Activated CD4-positive, alpha-beta T cell treated with anti-CD3 and anti-CD28 coated beads, Interleukin-10, Interleukin-2, amounts not matched to agents 100 ng/mL and 50 ng/mL, durations not matched to agents 16 hours and 8 hours (primary cell): ENCODE data around the gene PROZ.

Source experiments
- DNase-seq: peaks from one replicate; pipeline ENCODE4 v3.0.0-alpha.2; 2020

Gene PROZ

GRCh38 chr13:113120300-113121182 is 37.9 kb upstream of the PROZ start:
- no peak for DNase-seq

- DNase-seq = no peak
These were observed 37.1 kb upstream of the PROZ start for GRCh38 chr13:113121183-113121927.

DNA sequence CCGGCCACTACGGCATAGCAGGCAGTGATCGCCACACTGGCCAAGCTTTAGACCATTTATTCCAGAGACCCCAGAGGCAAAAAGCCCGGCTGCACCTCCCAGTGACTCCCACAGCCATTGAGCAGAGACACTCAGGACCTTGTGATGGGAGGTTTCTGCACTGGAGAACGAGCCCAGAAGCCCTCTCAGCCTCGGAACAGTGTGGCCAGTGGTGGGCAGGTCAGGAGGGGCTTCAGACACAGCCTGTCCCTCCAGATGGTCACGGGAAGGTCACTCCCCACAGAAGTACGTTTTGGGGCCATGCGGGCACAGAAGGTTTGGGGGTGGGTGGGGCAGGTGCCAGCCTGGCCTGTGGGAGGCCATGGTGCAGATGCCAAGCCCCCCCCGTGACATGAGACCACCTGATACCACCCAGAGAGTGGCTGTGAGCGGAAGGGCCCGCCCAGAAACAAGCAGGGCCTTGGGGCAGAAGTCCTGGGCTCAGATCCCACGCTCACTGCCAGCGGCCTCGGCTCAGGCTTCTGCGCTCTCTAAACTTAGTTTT is 36.4 kb upstream of the PROZ start:
- no peak for DNase-seq

GRCh38 chr13:113122550-113123225 is 35.8 kb upstream of the PROZ start, which contains the start of gene F10:
Gene F10, plus strand, starts transcription at chr13:113122799. Its CDS starts 57 bp downstream, at chr13:113122856.
- DNase-seq = no peak

GRCh38 chr13:113123226-113124201 is 34.9 kb upstream of the PROZ start:
- no peak for DNase-seq

DNA sequence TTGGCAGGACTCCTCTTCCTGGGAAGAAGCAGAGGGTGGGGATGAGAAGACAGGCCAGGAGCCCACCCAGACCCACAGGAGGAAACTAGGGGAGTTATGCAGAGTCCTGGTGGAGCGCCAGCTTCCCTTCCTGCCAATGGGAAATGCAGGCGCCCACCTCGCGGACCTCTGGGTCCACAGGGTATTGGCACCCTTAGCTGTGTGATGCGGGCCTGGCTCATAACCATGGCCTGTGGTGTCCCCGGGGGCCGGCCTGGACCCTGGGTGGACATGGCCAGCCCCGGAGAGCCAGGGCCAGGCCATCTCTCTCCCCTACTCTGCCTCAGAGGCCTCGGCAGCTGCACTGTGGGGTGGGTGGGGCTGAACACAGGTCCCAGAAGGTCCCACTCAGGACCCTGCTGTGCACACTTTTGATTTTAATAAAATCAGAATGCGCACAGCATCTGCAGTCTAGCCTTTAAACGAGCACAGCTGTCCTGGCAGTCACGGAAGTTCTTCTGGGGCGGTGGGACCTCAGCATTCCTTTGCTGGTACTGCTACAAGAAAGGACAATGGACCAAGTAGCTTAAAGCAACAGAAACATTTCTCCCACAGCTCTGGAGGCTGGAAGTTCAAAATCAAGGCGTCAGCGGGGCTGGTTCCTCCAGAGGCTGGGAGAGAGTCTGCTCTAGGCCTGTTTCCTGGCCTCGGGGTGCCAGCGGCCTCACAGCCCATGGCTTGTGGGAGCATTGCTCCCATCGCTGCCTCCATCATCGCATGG is 34.1 kb upstream of the PROZ start:
- no peak for DNase-seq

- DNase-seq = no peak
These were observed 32.8 kb upstream of the PROZ start for GRCh38 chr13:113125506-113126264.

- DNase-seq = no peak
These were observed 31.9 kb upstream of the PROZ start for GRCh38 chr13:113126265-113127150.

DNA sequence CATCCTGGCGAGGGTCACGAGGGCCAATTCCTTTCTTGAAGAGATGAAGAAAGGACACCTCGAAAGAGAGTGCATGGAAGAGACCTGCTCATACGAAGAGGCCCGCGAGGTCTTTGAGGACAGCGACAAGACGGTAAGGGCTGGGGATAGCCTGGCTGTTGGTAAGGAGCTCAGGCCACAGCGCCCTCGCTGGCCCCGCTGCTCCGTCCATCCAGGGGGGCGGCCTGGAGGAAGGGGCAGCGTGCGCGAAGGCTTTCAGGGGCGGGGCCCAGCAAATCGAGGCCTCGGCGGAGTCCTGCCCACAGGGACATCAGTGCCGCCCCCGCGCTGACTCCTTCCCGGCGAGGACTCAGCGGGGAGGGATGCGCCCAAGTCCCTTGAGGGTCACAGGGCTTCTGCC is 29.0 kb upstream of the PROZ start:
- DNase-seq = no peak

GRCh38 chr13:113129921-113130750 is 28.3 kb upstream of the PROZ start:
- peak; percentile 49 for DNase-seq

- no peak for DNase-seq
These were observed 23.1 kb upstream of the PROZ start for GRCh38 chr13:113135281-113135760.

DNA sequence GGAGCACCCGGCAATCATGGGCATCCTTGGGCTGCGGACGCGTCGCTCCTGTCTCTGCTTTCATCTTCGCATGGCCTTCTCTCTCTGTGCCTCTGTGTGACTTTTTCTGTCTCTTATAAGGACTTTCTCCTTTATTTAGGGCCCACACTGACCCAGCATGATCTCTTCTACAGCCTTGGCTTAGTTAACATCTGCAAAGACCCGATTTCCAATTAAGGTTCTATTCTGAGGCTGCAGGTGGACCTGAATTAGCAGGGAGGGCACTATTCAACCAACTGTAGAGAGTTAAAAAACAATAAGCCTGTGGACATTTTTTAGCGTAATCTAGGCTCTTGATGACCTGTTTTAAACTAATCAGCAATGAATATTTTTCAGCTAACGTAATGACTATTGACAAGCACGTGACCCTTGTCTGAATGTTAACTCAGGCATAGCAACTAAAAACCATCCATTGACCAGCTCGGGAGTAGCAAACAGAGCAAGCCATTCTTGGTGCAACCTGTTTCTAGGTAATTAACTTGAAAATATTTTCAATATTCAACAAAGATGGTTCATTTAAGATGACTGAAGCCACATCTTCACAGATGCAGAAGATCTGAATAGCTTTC is 20.7 kb upstream of the PROZ start:
- DNase-seq = no peak

GRCh38 chr13:113138792-113139551 is 19.5 kb upstream of the PROZ start:
- DNase-seq = no peak

GRCh38 chr13:113139577-113139976 is 18.9 kb upstream of the PROZ start:
- no peak for DNase-seq

GRCh38 chr13:113140677-113141600 is 17.5 kb upstream of the PROZ start:
- no peak for DNase-seq

DNA sequence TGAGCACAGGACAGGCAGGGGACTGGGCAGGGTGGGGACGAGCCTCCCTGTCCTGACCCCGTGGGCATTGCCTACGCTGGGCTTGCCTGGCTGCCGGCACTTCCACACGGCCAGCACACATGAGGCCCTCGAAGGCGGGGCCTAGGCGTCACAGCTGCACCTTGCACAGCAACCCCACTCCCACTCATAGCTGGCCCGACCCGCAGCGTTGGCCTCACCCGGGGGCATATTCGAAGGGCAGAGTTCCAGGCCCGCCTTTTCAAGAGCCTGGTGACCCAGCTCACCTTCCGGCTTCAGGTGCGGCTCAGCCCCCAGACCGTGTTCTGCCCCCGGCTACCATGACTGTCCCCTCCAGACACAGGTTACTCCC is 16.9 kb upstream of the PROZ start:
- no peak for DNase-seq
